HuH-7.5 (cell line): ENCODE measurements around the gene NPHP4.
A peak's percentile ranks its signal among the peaks of the same experiment; 100 is the strongest.

Source experiments
- DNase-seq: peaks from one replicate; pipeline ENCODE4 v3.0.0; 2011; ENCODE audit warnings: low spot score

The NPHP4 gene

DNA sequence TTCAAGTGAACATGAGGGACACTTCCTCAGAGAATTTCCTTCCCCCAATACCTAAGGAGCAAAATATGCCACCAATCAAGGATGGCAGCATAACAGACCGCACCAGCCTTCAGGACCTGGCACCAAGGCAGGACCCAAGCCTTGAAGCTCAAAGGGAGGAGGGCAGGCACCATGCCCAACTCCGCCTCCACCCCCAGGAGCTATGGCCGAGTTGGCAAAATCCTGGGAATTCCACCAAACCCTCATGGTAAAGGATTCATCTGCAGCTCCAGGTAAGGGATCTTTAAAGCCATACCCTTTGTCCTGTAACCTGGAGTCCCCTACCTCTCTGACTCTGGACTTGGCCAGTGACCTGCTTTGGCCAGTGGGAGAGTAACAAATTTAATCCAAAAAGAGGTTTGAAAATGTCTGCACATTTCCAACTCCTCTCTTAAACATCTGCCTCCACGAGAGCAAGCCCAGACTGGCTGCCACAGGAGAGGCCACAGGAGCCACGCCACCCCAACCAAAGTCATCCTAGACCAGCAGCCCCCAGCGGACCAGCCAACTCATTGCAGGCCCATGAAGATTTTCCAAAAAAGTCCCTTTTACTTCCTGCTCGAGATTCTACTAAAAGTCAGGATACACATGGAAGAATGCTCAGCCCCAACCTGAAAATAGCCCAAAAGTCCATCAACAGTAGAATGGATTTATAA is 41.9 kb downstream of the NPHP4 start:
- DNase-seq: no peak

GRCh38 chr1:5949761-5950100 is 42.5 kb downstream of the NPHP4 start:
- no peak for DNase-seq

DNA sequence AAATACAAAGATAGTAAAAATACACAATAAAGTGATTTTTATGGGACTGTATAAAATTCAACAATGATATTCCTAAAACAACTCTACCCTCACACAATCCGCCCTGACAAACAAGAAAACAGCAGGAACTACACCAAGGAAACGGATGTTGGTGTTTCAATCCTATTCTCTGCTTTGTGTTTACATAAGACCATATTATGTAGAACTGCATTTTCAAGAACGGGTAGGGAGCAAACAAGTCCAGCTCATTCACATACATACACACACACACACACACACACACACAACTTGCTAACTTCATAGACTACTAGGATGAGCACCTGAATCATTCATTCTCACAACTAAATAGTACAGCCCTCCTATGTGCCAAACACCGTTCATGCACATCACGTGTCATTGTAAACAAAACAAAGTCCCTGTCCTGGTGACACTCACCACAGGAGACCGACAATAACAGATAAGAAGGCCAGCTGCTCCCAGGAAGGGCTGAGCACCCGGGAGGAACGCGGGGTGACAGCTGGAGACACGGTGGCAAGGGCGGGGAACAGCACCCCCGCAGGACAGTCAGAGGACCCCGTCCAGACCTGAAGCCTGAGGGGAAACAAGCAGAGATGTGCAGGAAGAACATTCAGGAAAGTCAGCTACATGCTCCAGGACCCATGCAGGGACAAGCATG is 43.0 kb downstream of the NPHP4 start:
- DNase-seq: peak; percentile 75

DNA sequence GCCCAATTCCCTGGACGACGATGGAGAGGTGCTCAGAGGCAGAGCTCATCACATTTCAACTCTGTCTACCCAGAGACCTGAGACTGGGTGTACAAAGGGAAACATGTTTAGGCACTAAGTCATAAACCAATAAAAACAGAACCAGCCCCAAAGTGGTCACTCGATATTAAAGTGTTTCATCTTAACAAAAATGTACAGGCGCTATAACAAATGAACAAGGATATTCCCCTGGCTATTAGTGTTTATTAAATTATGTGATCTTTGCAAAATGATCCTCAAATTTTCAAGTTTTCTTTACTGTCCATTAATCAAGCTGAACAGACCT is 43.6 kb downstream of the NPHP4 start:
- DNase-seq: no peak

GRCh38 chr1:5947978-5948680 is 44.1 kb downstream of the NPHP4 start:
- DNase-seq: no peak

DNA sequence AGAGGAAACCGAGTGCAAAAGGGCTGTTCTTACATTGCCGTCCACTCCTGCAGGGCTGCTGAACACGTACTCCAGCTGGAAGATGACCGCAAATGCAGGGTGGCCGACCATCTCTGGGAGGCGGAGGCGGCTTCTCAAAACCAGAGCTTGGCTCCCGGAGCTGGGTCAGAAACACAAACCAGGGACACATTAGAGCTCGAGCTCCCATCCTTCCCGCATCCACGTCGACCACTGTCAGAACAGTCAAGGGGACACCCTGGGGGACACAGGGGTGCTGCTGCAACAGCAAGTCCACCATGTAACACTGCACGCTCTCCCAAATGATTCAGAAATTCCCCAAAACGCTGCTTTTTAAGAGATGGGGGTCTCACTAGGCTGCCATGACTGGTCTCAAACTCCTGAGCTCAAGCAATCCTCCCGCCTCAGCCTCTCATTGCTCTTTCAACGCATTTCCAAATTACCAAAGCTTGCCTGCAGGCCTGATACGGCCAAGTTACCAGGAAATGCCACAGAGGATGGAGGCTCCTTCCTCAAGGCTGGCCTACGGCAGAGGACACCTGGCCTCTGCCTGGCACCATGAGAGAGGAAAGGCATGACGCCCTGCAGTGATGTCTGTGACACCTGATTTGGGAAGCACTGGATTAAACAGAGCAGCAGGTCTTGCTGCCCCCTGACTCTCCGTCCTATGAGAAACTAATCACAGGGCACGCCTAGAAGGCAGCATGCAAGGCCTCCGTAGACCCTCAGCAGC is 45.0 kb downstream of the NPHP4 start:
- DNase-seq: no peak

- no peak for DNase-seq
Measured at GRCh38 chr1:5945445-5945844, 46.8 kb downstream of the NPHP4 start.

GRCh38 chr1:5944843-5945167 is 47.4 kb downstream of the NPHP4 start:
- DNase-seq: no peak

DNA sequence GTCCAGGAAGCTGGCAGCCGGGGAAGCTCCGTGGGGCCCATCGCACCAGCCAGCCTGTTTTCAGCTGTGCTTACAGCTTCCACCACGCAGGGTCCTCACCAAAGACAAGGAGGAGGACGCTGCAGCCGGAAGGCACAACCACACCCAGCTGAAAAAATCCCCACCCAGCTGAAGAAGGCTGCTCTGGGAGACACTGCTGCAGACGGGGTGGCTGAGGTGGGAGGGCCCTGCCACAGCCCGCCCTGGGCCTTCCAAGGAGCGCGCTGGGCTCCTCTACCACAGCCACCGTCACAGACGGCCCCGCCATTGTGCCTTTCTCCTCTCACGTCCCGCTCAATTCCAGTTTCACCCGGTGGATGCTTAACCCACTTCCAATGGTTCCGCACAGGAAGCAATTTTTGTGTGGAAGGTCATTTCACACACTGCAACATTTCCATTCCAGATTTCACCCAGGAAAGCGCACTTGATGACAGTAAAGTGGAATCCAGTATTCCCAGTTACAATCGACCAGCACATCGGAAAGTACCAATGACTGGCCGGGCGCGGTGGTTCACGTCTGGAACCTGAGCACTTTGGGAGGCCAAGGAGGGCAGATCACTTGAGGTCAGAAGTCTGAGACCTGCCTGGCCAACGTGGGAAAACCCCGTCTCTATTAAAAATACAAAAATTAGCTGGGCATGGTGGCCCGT is 47.9 kb downstream of the NPHP4 start:
- no peak for DNase-seq

- DNase-seq: no peak
Measured at GRCh38 chr1:5943343-5944124, 48.7 kb downstream of the NPHP4 start.

DNA sequence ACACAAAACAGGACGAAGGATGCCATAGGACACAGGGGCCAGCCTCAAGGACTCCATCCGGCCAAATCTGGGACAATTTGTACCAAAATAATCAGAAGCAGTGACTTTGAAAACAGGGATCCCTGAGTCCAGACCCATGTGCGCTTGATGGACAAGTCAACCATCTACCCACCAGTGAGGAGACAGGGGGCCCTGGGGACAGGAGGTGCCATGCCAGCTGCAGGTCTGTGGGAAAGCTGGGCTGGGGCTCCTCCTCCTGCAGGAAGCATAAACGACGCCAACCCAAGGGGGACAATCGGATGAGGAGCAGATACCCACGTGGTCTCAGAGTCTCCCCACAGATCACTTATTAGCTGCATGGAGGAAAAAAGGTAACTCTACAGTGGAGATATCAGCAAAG is 50.6 kb downstream of the NPHP4 start:
- no peak for DNase-seq

GRCh38 chr1:5940723-5941407 is 51.4 kb downstream of the NPHP4 start:
- DNase-seq: no peak

GRCh38 chr1:5939271-5940170 is 52.7 kb downstream of the NPHP4 start:
- DNase-seq: no peak

GRCh38 chr1:5938101-5938646 is 54.1 kb downstream of the NPHP4 start:
- no peak for DNase-seq

- DNase-seq: no peak
Measured at GRCh38 chr1:5937373-5937857, 54.8 kb downstream of the NPHP4 start.

GRCh38 chr1:5936621-5937372 is 55.4 kb downstream of the NPHP4 start:
- no peak for DNase-seq

GRCh38 chr1:5936126-5936525 is 56.1 kb downstream of the NPHP4 start:
- DNase-seq: no peak

DNA sequence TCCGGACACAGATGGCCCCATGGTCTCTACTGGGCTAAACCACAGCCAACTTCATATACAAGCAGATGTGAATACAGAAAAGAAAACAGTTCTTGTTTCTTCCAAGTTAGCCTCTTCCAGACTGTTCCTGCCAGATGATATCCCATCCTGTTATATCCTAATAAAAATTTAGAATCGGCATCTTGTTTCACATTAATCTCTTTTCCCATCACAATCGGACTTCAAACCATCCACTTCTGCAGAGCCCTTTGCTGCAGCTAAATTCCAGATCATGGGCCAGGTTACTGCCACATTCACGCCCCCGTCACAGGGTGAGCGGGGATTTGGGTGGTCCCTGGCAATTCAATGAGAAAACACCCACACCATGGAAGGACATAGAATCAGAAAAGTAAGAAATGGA is 57.2 kb downstream of the NPHP4 start:
- no peak for DNase-seq
